H1 (cell line): ENCODE results near the gene COMMD1. TPM values are rescaled to one million over a fixed set of nuclear protein-coding genes. Genes with fewer than 3 reads are reported as not detected.

ENCODE experiments used
- CTCF ChIA-PET: fragments of 300-600 bp; sonication (Branson Sonifier 250); formaldehyde crosslinking; loops from one replicate; lab custom pipeline; 2021; ENCODE audit not compliant: partially characterized antibody; lab: Charles Lee
- POLR2A ChIA-PET: fragments of 300-600 bp; sonication (Branson Sonifier 250); formaldehyde crosslinking; loops from one replicate; lab custom pipeline; 2021; ENCODE audit warnings: inconsistent platforms; ENCODE audit not compliant: partially characterized antibody; lab: Charles Lee
- DNase-seq, 2 experiments: peaks; one replicate each; pipeline versions ENCODE4 v3.0.0 to v3.0.0-alpha.2; 2010 to 2022; ENCODE audit warnings: low spot score in 2 of 2, low read depth in 1 of 2, mixed read lengths in 1 of 2
- FAIRE-seq: peaks from 2 replicates; lab custom pipeline; 2011; peaks lifted over from hg19 to GRCh38; lab: Jason Lieb, UNC
- H2AFZ ChIP-seq: 2 replicates; pipeline ENCODE4 v1.8.1; 2012; ENCODE audit warnings: low read length, inconsistent platforms
- H2AK5ac ChIP-seq: 2 replicates; pipeline ENCODE4 v1.6.1; 2013; ENCODE audit warnings: low read depth, low read length
- H2BK120ac ChIP-seq: replicated peaks from 2 replicates; pipeline ENCODE3; 2013; ENCODE audit warnings: low read depth, low read length, inconsistent platforms
- H2BK12ac ChIP-seq: 2 replicates; pipeline ENCODE4 v1.6.1; 2013; ENCODE audit warnings: low read depth, low read length
- H2BK15ac ChIP-seq: 2 replicates; pipeline ENCODE4 v1.6.1; 2013; ENCODE audit warnings: low read length
- H2BK20ac ChIP-seq: 2 replicates; pipeline ENCODE4 v1.6.1; 2013; ENCODE audit warnings: low read length
- H2BK5ac ChIP-seq: 2 replicates; pipeline ENCODE4 v1.6.1; 2013; ENCODE audit warnings: low read depth, low read length
- H3K14ac ChIP-seq: 2 replicates; pipeline ENCODE4 v1.6.1; 2013; ENCODE audit warnings: inconsistent platforms; ENCODE audit not compliant: insufficient read length
- H3K18ac ChIP-seq: 2 replicates; pipeline ENCODE4 v1.6.1; 2013; ENCODE audit warnings: low read length; ENCODE audit errors: extremely low read depth
- H3K23ac ChIP-seq: 2 replicates; pipeline ENCODE4 v1.6.1; 2013; ENCODE audit warnings: inconsistent platforms; ENCODE audit not compliant: insufficient read length
- H3K23me2 ChIP-seq: 2 replicates; pipeline ENCODE4 v1.6.1; 2013; ENCODE audit warnings: low read depth, low read length
- H3K27ac ChIP-seq: 2 replicates; pipeline ENCODE4 v1.6.1; 2011; ENCODE audit warnings: low read depth, low read length, inconsistent platforms
- H3K27me3 ChIP-seq, 4 experiments: replicated peaks in 1 of 4; 1 replicate in 1 of 4; 2 replicates in 3 of 4; pipeline versions ENCODE4 v1.6.1 to v1.8.1; 2011 to 2013; ENCODE audit warnings: low read length in 3 of 4, mild to moderate bottlenecking in 3 of 4, inconsistent platforms in 2 of 4, mixed read lengths in 2 of 4, moderate library complexity in 1 of 4; ENCODE audit not compliant: control insufficient read depth in 3 of 4, insufficient read depth in 3 of 4; ENCODE audit errors: extremely low read depth in 1 of 4
- H3K36me3 ChIP-seq, 4 experiments: 2 replicates each; pipeline versions ENCODE4 v1.6.1 to v1.8.1; 2011 to 2013; ENCODE audit warnings: mild to moderate bottlenecking in 4 of 4, low read length in 3 of 4, moderate library complexity in 2 of 4, control low read depth in 1 of 4, inconsistent platforms in 1 of 4; ENCODE audit not compliant: insufficient read depth in 4 of 4, control insufficient read depth in 2 of 4
- H3K4ac ChIP-seq: replicated peaks from 2 replicates; pipeline ENCODE3; 2013; ENCODE audit warnings: low read length, low read depth, mixed read lengths, inconsistent platforms; ENCODE audit not compliant: insufficient read length
- H3K4me1 ChIP-seq, 4 experiments: replicated peaks in 1 of 4; 1 replicate in 1 of 4; 2 replicates in 3 of 4; pipeline versions ENCODE4 v1.6.1 to v1.8.1; 2011 to 2013; ENCODE audit warnings: low read length in 3 of 4, inconsistent platforms in 2 of 4, mixed read lengths in 1 of 4; ENCODE audit not compliant: insufficient read depth in 4 of 4, control insufficient read depth in 3 of 4
- H3K4me2 ChIP-seq, 2 experiments: 2 replicates each; pipeline versions ENCODE4 v1.6.1 to v1.8.1; 2011 to 2013; ENCODE audit warnings: low read depth in 2 of 2, low read length in 2 of 2, control low read depth in 1 of 2, inconsistent platforms in 1 of 2, mild to moderate bottlenecking in 1 of 2; ENCODE audit not compliant: insufficient read depth in 1 of 2
- H3K4me3 ChIP-seq, 4 experiments: fragments of 200-600, 300-600 bp in 1 of 4; sonication (generic), shearing (Covaris generic), sonication (Bioruptor Twin) in 1 of 4; 2 replicates each; pipeline versions ENCODE4 v1.5.1 to v1.8.1; 2011 to 2016; ENCODE audit warnings: low read length in 4 of 4, low read depth in 3 of 4, control low read depth in 2 of 4, inconsistent platforms in 2 of 4, mild to moderate bottlenecking in 2 of 4, mixed read lengths in 1 of 4, moderate library complexity in 1 of 4; ENCODE audit not compliant: insufficient read depth in 2 of 4; ENCODE audit errors: extremely low read depth in 1 of 4
- H3K56ac ChIP-seq: replicated peaks from 2 replicates; pipeline ENCODE3; 2013; ENCODE audit warnings: low read depth, mild to moderate bottlenecking, mixed read lengths, low read length, inconsistent platforms; ENCODE audit not compliant: insufficient read length
- H3K79me1 ChIP-seq: 2 replicates; pipeline ENCODE4 v1.6.1; 2013; ENCODE audit warnings: low read depth, low read length, control low read depth
- H3K79me2 ChIP-seq, 2 experiments: 2 replicates each; pipeline versions ENCODE4 v1.6.1 to v1.8.1; 2012 to 2013; ENCODE audit warnings: low read length in 2 of 2, mild to moderate bottlenecking in 2 of 2, inconsistent platforms in 1 of 2; ENCODE audit not compliant: insufficient read depth in 2 of 2, control insufficient read depth in 1 of 2
- H3K9ac ChIP-seq, 4 experiments: replicated peaks in 1 of 4; 1 replicate in 1 of 4; 2 replicates in 3 of 4; pipeline versions ENCODE4 v1.6.1 to v1.8.1; 2011 to 2013; ENCODE audit warnings: low read depth in 3 of 4, low read length in 3 of 4, control low read depth in 2 of 4, mild to moderate bottlenecking in 2 of 4, moderate library complexity in 2 of 4, inconsistent platforms in 1 of 4; ENCODE audit errors: extremely low read depth in 1 of 4
- H3K9me3 ChIP-seq, 2 experiments: 2 replicates each; pipeline versions ENCODE4 v1.6.1 to v1.8.1; 2012 to 2013; ENCODE audit warnings: mild to moderate bottlenecking in 2 of 2, moderate library complexity in 2 of 2, control low read depth in 1 of 2, inconsistent platforms in 1 of 2, low read depth in 1 of 2, low read length in 1 of 2, mixed read lengths in 1 of 2; ENCODE audit not compliant: insufficient read depth in 2 of 2
- H4K20me1 ChIP-seq, 2 experiments: replicated peaks in 1 of 2; 2 replicates each; pipeline versions ENCODE3 to v1.8.1; 2011 to 2013; ENCODE audit warnings: inconsistent platforms in 2 of 2, low read length in 2 of 2, mild to moderate bottlenecking in 1 of 2; ENCODE audit not compliant: insufficient read depth in 2 of 2, control insufficient read depth in 1 of 2
- H4K5ac ChIP-seq: 2 replicates; pipeline ENCODE4 v1.6.1; 2013; ENCODE audit warnings: low read length, low read depth, mixed read lengths, inconsistent platforms; ENCODE audit not compliant: insufficient read length
- H4K8ac ChIP-seq: 2 replicates; pipeline ENCODE4 v1.8.0; 2013; ENCODE audit warnings: mild to moderate bottlenecking, moderate library complexity, low read length, inconsistent platforms; ENCODE audit not compliant: insufficient read depth; ENCODE audit errors: extremely low read depth
- H4K91ac ChIP-seq: replicated peaks from 2 replicates; pipeline ENCODE3; 2013; ENCODE audit warnings: low read length, mixed read lengths, inconsistent platforms; ENCODE audit not compliant: insufficient read length
- BACH1 ChIP-seq: IDR thresholded peaks from 2 replicates; pipeline ENCODE4 v1.6.1; 2012; ENCODE audit warnings: low read length, improper control_type of control experiment
- CEBPB ChIP-seq: IDR thresholded peaks from 2 replicates; pipeline ENCODE4 v1.6.1; 2012; ENCODE audit warnings: low read depth, low read length
- JUND ChIP-seq: IDR thresholded peaks from 2 replicates; pipeline ENCODE4 v1.6.1; 2011; ENCODE audit warnings: mild to moderate bottlenecking, improper control_type of control experiment, low read length
- WGBS, 2 experiments: shearing (Covaris generic) in 1 of 2; methylation state at CpG; one replicate each; pipeline versions ENCODE4 v1.1.6 to v1.1.7; 2013 to 2015; ENCODE audit warnings: low lambda C conversion rate in 2 of 2, mixed read lengths in 2 of 2, inconsistent platforms in 1 of 2, low coverage in 1 of 2, missing lambda C conversion rate in 1 of 2; ENCODE audit not compliant: insufficient replicate concordance in 2 of 2, insufficient coverage in 1 of 2, insufficient read length in 1 of 2; ENCODE audit errors: extremely low coverage in 1 of 2, missing lambda C conversion rate in 1 of 2; 5-methylcytosine and 5-hydroxymethylcytosine counted together
- polyA plus RNA-seq, 7 experiments: library from polyadenylated mRNA; depleted of rRNA in 3 of 7; stranded (reverse) in 5 of 7; unstranded in 2 of 7; fragments of >200 nt in 5 of 7; fragments of 200-250 nt in 2 of 7; gene quantifications; 1 replicate in 5 of 7; 2 replicates in 1 of 7; 4 replicates in 1 of 7; pipeline versions ENCODE4 v1.2.1 to v1.2.3, GENCODE V29; 2011 to 2013; ENCODE audit warnings: missing spikeins in 2 of 7, mixed read lengths in 2 of 7
- total RNA-seq: library from RNA; stranded (reverse); fragmentation: NEBNext Ultra II Directional; extraction: Animal tissue kit (Norgen Biotek cat#: 25700); gene quantifications from 2 replicates; pipeline ENCODE4 v1.2.1, GENCODE V29; 2021

The COMMD1 gene
- total and polyA plus RNA-seq, 2 of the 8 experiments (the other 6 are each of a cell fraction or from before 2014, with no cell fraction given) = 23.5 to 28.3 TPM

DNA sequence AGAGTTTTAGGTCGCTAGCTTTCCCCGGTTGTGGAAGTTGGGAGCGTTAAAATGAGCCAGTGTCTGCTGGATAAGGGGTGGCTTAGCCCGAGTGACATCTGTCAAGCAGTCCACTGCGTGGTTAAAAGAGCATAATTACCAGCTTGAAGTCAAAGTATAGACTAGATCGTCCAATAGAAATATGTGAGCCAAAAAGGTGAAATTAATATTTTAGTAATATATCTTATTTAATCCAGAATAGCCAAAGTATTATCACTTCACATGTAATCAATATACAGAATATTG is 654 bp downstream of the COMMD1 start (continued):
- no peak for TF ChIP-seq BACH1

DNA sequence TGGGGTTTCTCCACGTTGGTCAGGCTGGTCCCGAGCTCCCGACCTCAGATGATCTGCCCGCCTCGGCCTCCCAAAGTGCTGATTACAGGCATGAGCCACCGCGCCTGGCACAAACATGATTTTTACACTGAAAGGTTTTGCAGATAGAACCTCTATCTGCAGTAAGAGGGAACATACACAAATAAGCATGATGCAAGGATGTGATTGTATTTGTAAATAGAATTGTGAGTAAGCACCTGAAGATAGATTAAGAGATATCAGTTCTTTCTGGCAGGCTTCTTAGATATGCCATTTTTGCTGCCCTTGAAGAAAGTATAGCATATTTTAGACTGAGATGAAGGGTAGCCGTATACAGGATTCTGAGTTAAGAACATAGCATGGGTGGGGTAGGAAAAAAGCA is 3.6 kb downstream of the COMMD1 start:
- no peaks in the 10 kb centered on the region for H3K36me3 ChIP-seq
- no peaks in the 10 kb centered on the region for H3K79me2 ChIP-seq
- H3K27me3 ChIP-seq = no peaks in the 10 kb centered on the region
- peaks cover 5% of the 10 kb centered on the region; the same call in 1 of the 2 replicates for H3K23me2 ChIP-seq
- no peak overlapping the region for H2BK120ac ChIP-seq
- no peak overlapping the region for H4K8ac ChIP-seq
- H3K27ac ChIP-seq = no peak overlapping the region
- no peak overlapping the region for H3K9ac ChIP-seq
- H3K4me2 ChIP-seq = no peak overlapping the region
- no peak overlapping the region for H2BK5ac ChIP-seq
- no peak overlapping the region for H2AK5ac ChIP-seq
- H3K18ac ChIP-seq = no peak overlapping the region
- WGBS, 2 experiments = 92% methylated on average over 8 of the region's 8 CpGs; no CpG with 5 or more reads in 1 of the 2 experiments
- no peak overlapping the region for H2BK20ac ChIP-seq
- no peak overlapping the region for H3K4ac ChIP-seq
- no peak overlapping the region for H4K91ac ChIP-seq
- no peaks in the 10 kb centered on the region for H3K4me1 ChIP-seq
- no peak overlapping the region for H2BK12ac ChIP-seq
- H3K14ac ChIP-seq = no peak overlapping the region
- ChIA-PET POLR2A (no interaction called here), CTCF (no interaction called here)
- H4K5ac ChIP-seq = no peak overlapping the region
- H4K20me1 ChIP-seq = no peaks in the 10 kb centered on the region
- no peak overlapping the region for H3K56ac ChIP-seq
- H2BK15ac ChIP-seq = no peak overlapping the region
- no peak for DNase-seq
- no peak for FAIRE-seq
- H3K79me1 ChIP-seq = no peaks in the 10 kb centered on the region
- no peaks in the 10 kb centered on the region for H3K9me3 ChIP-seq
- no peak overlapping the region for H3K4me3 ChIP-seq
- H3K23ac ChIP-seq = no peak overlapping the region
- no peak overlapping the region for H2AFZ ChIP-seq
- TF ChIP-seq JUND (no peak), CEBPB (no peak)
